Neural progenitor cell (in vitro differentiated cells): ENCODE data around the gene PXDN. TPM values are rescaled to one million over a fixed set of nuclear protein-coding genes. Genes with fewer than 3 reads are reported as not detected.

Source experiments
- DNase-seq: peaks from one replicate; pipeline ENCODE4 v3.0.0-alpha.2; 2016; ENCODE audit warnings: low spot score
- H2AFZ ChIP-seq: fragments of 200-600 bp; sonication (generic); replicated peaks from 2 replicates; pipeline ENCODE4 v1.6.1; 2016; ENCODE audit warnings: antibody characterized with exemption
- H3F3A ChIP-seq: fragments of 200-600 bp; sonication (generic); 2 replicates; pipeline ENCODE4 v1.6.1; 2016; ENCODE audit warnings: antibody characterized with exemption, low read depth
- H3K27ac ChIP-seq: fragments of 200-600 bp; sonication (generic); 2 replicates; pipeline ENCODE4 v1.5.1; 2016; ENCODE audit warnings: mild to moderate bottlenecking
- H3K27me3 ChIP-seq: fragments of 200-600 bp; sonication (generic); 2 replicates; pipeline ENCODE4 v1.6.1; 2016; ENCODE audit warnings: mild to moderate bottlenecking, moderate library complexity
- H3K36me3 ChIP-seq: fragments of 200-600 bp; sonication (generic); 2 replicates; pipeline ENCODE4 v1.5.1; 2016
- H3K4me1 ChIP-seq: fragments of 200-600 bp; sonication (generic); 2 replicates; pipeline ENCODE4 v1.6.1; 2016; ENCODE audit warnings: mixed run types
- H3K4me2 ChIP-seq: fragments of 200-600 bp; sonication (generic); 2 replicates; pipeline ENCODE4 v1.6.1; 2016
- H3K4me3 ChIP-seq: fragments of 200-600 bp; sonication (generic); 2 replicates; pipeline ENCODE4 v1.5.1; 2016
- H3K79me2 ChIP-seq: fragments of 200-600 bp; sonication (generic); 2 replicates; pipeline ENCODE4 v1.6.1; 2016; ENCODE audit warnings: low read depth
- H3K9ac ChIP-seq: fragments of 200-600 bp; sonication (generic); 2 replicates; pipeline ENCODE4 v1.6.1; 2016
- H3K9me3 ChIP-seq: fragments of 200-600 bp; sonication (generic); 2 replicates; pipeline ENCODE4 v1.5.1; 2016; ENCODE audit warnings: low read depth
- H4K20me1 ChIP-seq: fragments of 200-600 bp; sonication (generic); 2 replicates; pipeline ENCODE4 v1.6.1; 2016; ENCODE audit warnings: low read depth
- H3K27ac Mint-ChIP-seq: 3 replicates; pipeline ENCODE4 v1.8.0; 2021; ENCODE audit warnings: mixed read lengths
- H3K27me3 Mint-ChIP-seq: 2 replicates; pipeline ENCODE4 v1.8.0; 2022; ENCODE audit warnings: low read depth, mild to moderate bottlenecking, inconsistent platforms, moderate library complexity, mixed read lengths; ENCODE audit not compliant: insufficient read depth
- H3K36me3 Mint-ChIP-seq: 3 replicates; pipeline ENCODE4 v1.8.0; 2021; ENCODE audit warnings: mixed read lengths
- H3K4me1 Mint-ChIP-seq: 3 replicates; pipeline ENCODE4 v1.8.0; 2021; ENCODE audit warnings: mixed read lengths
- H3K4me3 Mint-ChIP-seq: 3 replicates; pipeline ENCODE4 v1.8.0; 2021; ENCODE audit warnings: mild to moderate bottlenecking, moderate library complexity, mixed read lengths
- H3K9me3 Mint-ChIP-seq: 3 replicates; pipeline ENCODE4 v1.8.0; 2020; ENCODE audit warnings: mixed read lengths
- EZH2 ChIP-seq: fragments of 200-600 bp; sonication (generic); IDR thresholded peaks from 2 replicates; pipeline ENCODE4 v1.6.1; 2017; ENCODE audit warnings: antibody characterized with exemption, mild to moderate bottlenecking, moderate library complexity
- EZH2phosphoT487 ChIP-seq: fragments of 200-600 bp; sonication (generic); IDR thresholded peaks from 2 replicates; pipeline ENCODE4 v1.6.1; 2017; ENCODE audit warnings: antibody characterized with exemption
- total RNA-seq: library from RNA; depleted of rRNA; stranded (reverse); fragments of >200 nt; gene quantifications from 2 replicates; pipeline ENCODE4 v1.2.3, GENCODE V29; 2015; ENCODE audit warnings: low replicate concordance
- TF ChIP-seq, protein P1 (sequence below): fragments of 200-600 bp; sonication (generic); IDR thresholded peaks from 2 replicates; pipeline ENCODE4 v1.5.1; 2017; ENCODE audit warnings: antibody characterized with exemption, mild to moderate bottlenecking

PXDN gene
- total RNA-seq, 1 donor from 2014 or later: 118 TPM

GRCh38 chr2:1673160-1673944 is 71.0 kb downstream of the PXDN start:
- H3K9ac ChIP-seq: no peak overlapping the region
- no peaks in the 10 kb centered on the region for H3F3A ChIP-seq
- DNase-seq: no peak
- H4K20me1 ChIP-seq: peaks cover 12% of the 10 kb centered on the region
- Mint-ChIP-seq H3K27me3 (peaks cover 2% of the 10 kb centered on the region), H3K4me3 (no peak overlapping the region), H3K4me1 (peaks cover 4% of the 10 kb centered on the region), H3K9me3 (no peaks in the 10 kb centered on the region), H3K27ac (no peak overlapping the region), H3K36me3 (peaks cover 30% of the 10 kb centered on the region)
- H3K4me1 ChIP-seq: no peaks in the 10 kb centered on the region
- H3K36me3 ChIP-seq: peaks cover 10% of the 10 kb centered on the region
- H3K27me3 ChIP-seq: no peaks in the 10 kb centered on the region
- H2AFZ ChIP-seq: no peak overlapping the region
- TF ChIP-seq EZH2phosphoT487 (no peak), EZH2 (no peak)
- TF ChIP-seq, protein P1, sequence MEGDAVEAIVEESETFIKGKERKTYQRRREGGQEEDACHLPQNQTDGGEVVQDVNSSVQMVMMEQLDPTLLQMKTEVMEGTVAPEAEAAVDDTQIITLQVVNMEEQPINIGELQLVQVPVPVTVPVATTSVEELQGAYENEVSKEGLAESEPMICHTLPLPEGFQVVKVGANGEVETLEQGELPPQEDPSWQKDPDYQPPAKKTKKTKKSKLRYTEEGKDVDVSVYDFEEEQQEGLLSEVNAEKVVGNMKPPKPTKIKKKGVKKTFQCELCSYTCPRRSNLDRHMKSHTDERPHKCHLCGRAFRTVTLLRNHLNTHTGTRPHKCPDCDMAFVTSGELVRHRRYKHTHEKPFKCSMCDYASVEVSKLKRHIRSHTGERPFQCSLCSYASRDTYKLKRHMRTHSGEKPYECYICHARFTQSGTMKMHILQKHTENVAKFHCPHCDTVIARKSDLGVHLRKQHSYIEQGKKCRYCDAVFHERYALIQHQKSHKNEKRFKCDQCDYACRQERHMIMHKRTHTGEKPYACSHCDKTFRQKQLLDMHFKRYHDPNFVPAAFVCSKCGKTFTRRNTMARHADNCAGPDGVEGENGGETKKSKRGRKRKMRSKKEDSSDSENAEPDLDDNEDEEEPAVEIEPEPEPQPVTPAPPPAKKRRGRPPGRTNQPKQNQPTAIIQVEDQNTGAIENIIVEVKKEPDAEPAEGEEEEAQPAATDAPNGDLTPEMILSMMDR: no peak
- no peak overlapping the region for H3K4me3 ChIP-seq
- no peaks in the 10 kb centered on the region for H3K79me2 ChIP-seq
- H3K4me2 ChIP-seq: no peak overlapping the region
- H3K9me3 ChIP-seq: no peaks in the 10 kb centered on the region
- no peak overlapping the region for H3K27ac ChIP-seq

DNA sequence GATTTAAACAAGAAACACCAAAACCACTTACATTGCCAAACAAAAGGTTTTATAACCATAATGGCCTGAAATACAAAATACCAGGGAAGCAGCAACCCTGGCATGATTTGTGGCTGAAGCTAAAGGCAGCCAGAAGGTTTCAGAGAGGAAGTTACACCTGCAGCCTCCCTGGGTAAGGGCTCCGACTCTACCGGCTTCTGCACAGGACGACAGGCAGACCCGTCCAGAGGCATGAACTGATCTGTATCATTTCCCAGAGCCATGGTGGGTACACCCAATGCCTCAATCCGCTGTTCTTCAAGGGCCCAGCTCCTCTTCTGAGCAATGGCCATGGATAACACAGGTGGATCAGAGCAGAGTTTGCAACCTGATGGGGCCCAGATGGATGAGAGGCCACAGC is 71.6 kb downstream of the PXDN start:
- Mint-ChIP-seq H3K27ac (no peak overlapping the region), H3K9me3 (no peaks in the 10 kb centered on the region), H3K36me3 (peaks cover 28% of the 10 kb centered on the region), H3K4me3 (no peak overlapping the region), H3K4me1 (peaks cover 4% of the 10 kb centered on the region), H3K27me3 (peaks cover 2% of the 10 kb centered on the region)
- Histone ChIP-seq H3K4me1 (no peaks in the 10 kb centered on the region), H3K27ac (no peak overlapping the region), H3F3A (no peaks in the 10 kb centered on the region), H3K79me2 (no peaks in the 10 kb centered on the region), H4K20me1 (peaks cover 12% of the 10 kb centered on the region), H2AFZ (no peak overlapping the region), H3K9ac (no peak overlapping the region), H3K4me3 (no peak overlapping the region), H3K4me2 (no peak overlapping the region), H3K36me3 (peaks cover 10% of the 10 kb centered on the region), H3K27me3 (no peaks in the 10 kb centered on the region), H3K9me3 (no peaks in the 10 kb centered on the region)
- TF ChIP-seq, protein P1: no peak
- TF ChIP-seq EZH2phosphoT487 (no peak), EZH2 (no peak)
- no peak for DNase-seq

DNA sequence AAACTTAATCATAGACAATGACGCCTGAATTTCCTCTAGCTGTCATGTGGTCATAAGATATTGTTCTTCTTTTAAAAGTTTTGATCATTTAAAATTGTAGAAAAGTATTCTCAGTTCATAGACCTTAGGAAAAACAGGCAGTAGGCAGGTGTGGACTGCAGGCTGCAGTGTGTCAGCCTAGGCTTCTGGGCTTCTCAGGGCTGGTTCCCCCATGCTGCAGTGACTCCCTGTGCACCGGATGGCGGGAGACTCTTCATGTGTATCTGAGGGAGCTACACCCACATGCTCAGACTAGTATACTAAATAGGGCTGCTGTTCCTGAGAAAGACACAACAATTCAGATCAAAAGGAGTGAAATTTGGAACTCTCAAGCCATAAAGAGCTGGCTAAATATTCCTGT is 72.4 kb downstream of the PXDN start:
- H3K4me3 ChIP-seq: no peak overlapping the region
- H3F3A ChIP-seq: no peaks in the 10 kb centered on the region
- Mint-ChIP-seq H3K27me3 (peaks cover 2% of the 10 kb centered on the region), H3K9me3 (no peaks in the 10 kb centered on the region), H3K4me3 (no peak overlapping the region), H3K4me1 (peaks cover 4% of the 10 kb centered on the region), H3K36me3 (peaks cover 28% of the 10 kb centered on the region), H3K27ac (no peak overlapping the region)
- peaks cover 12% of the 10 kb centered on the region for H4K20me1 ChIP-seq
- no peak overlapping the region for H3K27ac ChIP-seq
- H3K27me3 ChIP-seq: no peaks in the 10 kb centered on the region
- no peaks in the 10 kb centered on the region for H3K9me3 ChIP-seq
- no peak overlapping the region for H2AFZ ChIP-seq
- DNase-seq: no peak
- H3K4me1 ChIP-seq: no peaks in the 10 kb centered on the region
- H3K79me2 ChIP-seq: no peaks in the 10 kb centered on the region
- no peak overlapping the region for H3K4me2 ChIP-seq
- TF ChIP-seq, protein P1: no peak
- TF ChIP-seq EZH2phosphoT487 (no peak), EZH2 (no peak)
- no peak overlapping the region for H3K9ac ChIP-seq
- H3K36me3 ChIP-seq: peaks cover 10% of the 10 kb centered on the region
